ENCODE data around the gene ATP8A2.

ATP8A2 gene

GRCh38 chr13:25982907-25983306 is 611.1 kb downstream of the ATP8A2 start:
- DNase-seq = no peak

GRCh38 chr13:25987987-25988386 is 616.2 kb downstream of the ATP8A2 start:
- DNase-seq = no peak

GRCh38 chr13:25988661-25989060 is 616.9 kb downstream of the ATP8A2 start:
- no peak for DNase-seq

GRCh38 chr13:25990801-25991200 is 619.0 kb downstream of the ATP8A2 start:
- no peak for DNase-seq

GRCh38 chr13:25992076-25992475 is 620.3 kb downstream of the ATP8A2 start:
- no peak for DNase-seq

GRCh38 chr13:26007261-26008125 is 635.7 kb downstream of the ATP8A2 start:
- no peak for DNase-seq

GRCh38 chr13:26010487-26011207 is 638.9 kb downstream of the ATP8A2 start:
- no peak for DNase-seq

GRCh38 chr13:26011208-26011573 is 639.4 kb downstream of the ATP8A2 start:
- no peak for DNase-seq

- DNase-seq = no peak
These were observed 640.4 kb downstream of the ATP8A2 start for GRCh38 chr13:26011996-26012821.

GRCh38 chr13:26012995-26013394 is 641.2 kb downstream of the ATP8A2 start:
- DNase-seq = no peak

- DNase-seq = no peak
These were observed 643.7 kb downstream of the ATP8A2 start for GRCh38 chr13:26015271-26016125.

GRCh38 chr13:26016189-26016588 is 644.4 kb downstream of the ATP8A2 start:
- DNase-seq = no peak

GRCh38 chr13:26017196-26017921 is 645.6 kb downstream of the ATP8A2 start:
- no peak for DNase-seq

GRCh38 chr13:26017932-26018665 is 646.3 kb downstream of the ATP8A2 start:
- DNase-seq = no peak

- no peak for DNase-seq
These were observed 647.5 kb downstream of the ATP8A2 start for GRCh38 chr13:26019251-26019650.

- DNase-seq = no peak
These were observed 648.4 kb downstream of the ATP8A2 start for GRCh38 chr13:26019881-26020870.

- no peak for DNase-seq
These were observed 649.1 kb downstream of the ATP8A2 start for GRCh38 chr13:26020891-26021290.

GRCh38 chr13:26021516-26021915 is 649.7 kb downstream of the ATP8A2 start:
- DNase-seq = no peak

GRCh38 chr13:26021956-26022355 is 650.2 kb downstream of the ATP8A2 start:
- DNase-seq = no peak

Measured in NCI-H146 (cell line).